ENCODE data around the gene EIF3K.

DNA sequence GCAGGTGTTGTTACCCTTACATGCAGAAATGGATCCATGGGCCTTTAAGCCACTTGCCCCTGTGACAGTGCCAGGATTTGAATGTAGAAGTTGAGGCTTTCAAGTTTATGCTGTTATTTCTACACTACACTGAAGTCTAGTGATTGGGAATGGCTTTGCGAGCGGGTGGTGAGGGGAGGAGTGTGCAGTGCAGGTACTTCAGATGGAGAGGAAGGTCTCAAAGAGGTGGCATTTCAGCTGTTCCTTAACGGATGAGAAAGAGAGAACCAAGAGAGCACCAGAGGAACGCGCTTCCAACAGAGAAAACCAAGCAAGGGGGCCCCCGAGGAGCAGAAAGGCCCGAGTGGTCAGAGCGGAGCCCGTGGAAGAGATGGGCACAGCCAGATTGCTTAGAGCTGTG is 41.7 kb downstream of the EIF3K start:
- no peak for TF ChIP-seq CTCF (CRISPR knock-in tag; IDR thresholded peaks at IDR 0.05)
- no peak for TF ChIP-seq KAT2B (IDR thresholded peaks at IDR 0.05; ENCODE audit: borderline replicate concordance, low read depth, low read length)
- TF ChIP-seq GTF2F1 (IDR thresholded peaks at IDR 0.05; ENCODE audit: low read length) = no peak

Data from HepG2 (cell line).